Thyroid gland (tissue), 4 donors: ENCODE data around the gene DLL4. TPM values are rescaled to one million over a fixed set of nuclear protein-coding genes. Genes with fewer than 3 reads are reported as not detected.

ENCODE experiments used
- DNase-seq, 2 donors: peaks; one replicate each; pipeline ENCODE4 v3.0.0-alpha.2; 2019
- H3K27ac ChIP-seq, 3 donors: fragments of 200-600 bp; sonication (generic); 1 replicate in 2 of 3; 2 replicates in 1 of 3; pipeline ENCODE4 v1.5.1; 2016 to 2019; ENCODE audit warnings: mild to moderate bottlenecking in 1 of 3, moderate library complexity in 1 of 3
- H3K27me3 ChIP-seq: fragments of 200-600 bp; sonication (generic); one replicate; pipeline ENCODE4 v1.5.1; 2019
- H3K36me3 ChIP-seq, 2 donors: fragments of 200-600 bp; sonication (generic); one replicate each; pipeline ENCODE4 v1.5.1; 2016 to 2019
- H3K4me1 ChIP-seq, 2 donors: fragments of 200-600 bp; sonication (generic); one replicate each; pipeline ENCODE4 v1.5.1; 2017 to 2019
- H3K4me3 ChIP-seq, 3 donors: fragments of 200-600 bp; sonication (generic); replicated peaks in 1 of 3; 1 replicate in 2 of 3; 2 replicates in 1 of 3; pipeline ENCODE4 v1.5.1; 2016; ENCODE audit warnings: mild to moderate bottlenecking in 1 of 3
- H3K9me3 ChIP-seq: fragments of 200-600 bp; sonication (generic); one replicate; pipeline ENCODE4 v1.5.1; 2017
- POLR2A ChIP-seq, 2 donors: fragments of 450-650 bp; IDR thresholded peaks; one replicate each; pipeline ENCODE4 v1.6.1; 2017; ENCODE audit warnings: antibody characterized with exemption in 2 of 2, mild to moderate bottlenecking in 2 of 2, moderate library complexity in 1 of 2
- WGBS, 2 donors: methylation state at CpG; one replicate each; pipeline ENCODE4 v1.1.5; 2017; 5-methylcytosine and 5-hydroxymethylcytosine counted together
- intact Hi-C: fragments of 100-400 bp; cut with DNase I; formaldehyde crosslinking; loops from one replicate; pipeline ENCODE4 v1.15.1; 2023
- total RNA-seq, 4 donors: library from RNA; depleted of rRNA; stranded (reverse); fragments of >200 nt; gene quantifications; one replicate each; pipeline ENCODE4 v1.2.3, GENCODE V29; 2016
- TF ChIP-seq, protein P1 (sequence below), 6 experiments: fragments of 200-600 bp in 3 of 6; fragments of 450-650 bp in 3 of 6; sonication (generic) in 3 of 6; IDR thresholded peaks; one replicate each; pipeline ENCODE4 v1.5.1; 2016 to 2019; ENCODE audit warnings: antibody characterized with exemption in 6 of 6, mild to moderate bottlenecking in 2 of 6, inconsistent platforms in 1 of 6, moderate library complexity in 1 of 6

The DLL4 gene
- total RNA-seq, 4 donors from 2014 or later: 6.8 to 27.1 (median 10.8) TPM

DNA sequence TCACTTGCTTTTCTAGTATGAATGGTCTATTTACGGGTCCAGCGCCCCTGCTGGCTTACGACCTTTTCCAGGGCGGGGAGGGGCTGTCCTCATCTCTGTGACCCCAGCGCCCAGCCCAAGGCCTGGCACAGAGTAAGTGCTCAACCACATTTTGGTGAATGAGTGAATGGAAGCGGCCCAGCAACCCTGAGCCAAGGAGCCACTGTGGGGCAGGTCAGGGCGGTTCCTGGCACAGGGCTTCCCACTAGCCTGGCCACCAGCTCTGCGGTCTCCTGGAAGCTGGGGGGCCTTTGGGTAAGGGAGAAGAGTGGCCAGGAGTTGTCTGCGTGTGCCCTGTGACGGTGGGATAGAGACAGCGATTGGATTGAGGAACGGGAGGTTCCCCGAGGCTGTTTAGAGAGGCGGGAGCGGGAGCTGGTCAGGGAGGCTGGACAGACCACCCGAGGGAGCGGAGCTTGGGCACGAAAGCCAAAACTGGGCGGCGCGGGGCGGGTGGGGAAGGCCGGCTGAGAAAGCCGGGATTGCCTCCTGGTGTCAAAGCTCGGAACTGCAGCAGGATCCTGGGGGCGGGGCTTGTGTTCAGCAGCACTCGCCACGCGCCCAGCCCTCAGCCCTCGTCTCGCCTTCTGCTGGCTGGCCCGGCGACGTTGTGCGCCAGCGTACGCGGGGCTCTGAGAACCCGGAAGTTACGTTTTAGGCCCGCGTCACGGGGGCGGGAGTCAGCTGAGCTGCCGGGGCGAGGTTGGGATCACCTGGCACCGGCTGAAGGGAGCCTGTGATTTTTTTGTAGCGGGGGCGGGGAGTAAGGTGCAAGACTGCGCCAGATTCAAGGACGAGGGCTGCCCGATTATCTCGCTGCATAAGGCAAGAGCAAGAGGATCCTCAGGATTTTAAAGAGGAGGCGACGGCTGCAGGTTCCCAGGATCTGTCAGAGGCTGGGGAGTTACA lies 35.1 kb upstream of the DLL4 start, which contains the start of gene VPS18:
Gene VPS18, plus strand, starts transcription at position 718 of the 948 bp plus-strand sequence. CDS start 319 bp downstream, outside the sequence.
- Histone ChIP-seq H3K36me3 (peaks cover 6 to 9% of the 10 kb centered on the region in 2 donors), H3K4me1 (peaks cover 11 to 15% of the 10 kb centered on the region in 2 donors), H3K4me3 (peak within 1 kb of the TSS; percentile 68 to 96 (median 74)), H3K9me3 (no peaks in the 10 kb centered on the region), H3K27me3 (no peaks in the 10 kb centered on the region), H3K27ac (peak within 1 kb of the TSS; percentile 78 to 89 (median 84))
- TF ChIP-seq, protein P1, sequence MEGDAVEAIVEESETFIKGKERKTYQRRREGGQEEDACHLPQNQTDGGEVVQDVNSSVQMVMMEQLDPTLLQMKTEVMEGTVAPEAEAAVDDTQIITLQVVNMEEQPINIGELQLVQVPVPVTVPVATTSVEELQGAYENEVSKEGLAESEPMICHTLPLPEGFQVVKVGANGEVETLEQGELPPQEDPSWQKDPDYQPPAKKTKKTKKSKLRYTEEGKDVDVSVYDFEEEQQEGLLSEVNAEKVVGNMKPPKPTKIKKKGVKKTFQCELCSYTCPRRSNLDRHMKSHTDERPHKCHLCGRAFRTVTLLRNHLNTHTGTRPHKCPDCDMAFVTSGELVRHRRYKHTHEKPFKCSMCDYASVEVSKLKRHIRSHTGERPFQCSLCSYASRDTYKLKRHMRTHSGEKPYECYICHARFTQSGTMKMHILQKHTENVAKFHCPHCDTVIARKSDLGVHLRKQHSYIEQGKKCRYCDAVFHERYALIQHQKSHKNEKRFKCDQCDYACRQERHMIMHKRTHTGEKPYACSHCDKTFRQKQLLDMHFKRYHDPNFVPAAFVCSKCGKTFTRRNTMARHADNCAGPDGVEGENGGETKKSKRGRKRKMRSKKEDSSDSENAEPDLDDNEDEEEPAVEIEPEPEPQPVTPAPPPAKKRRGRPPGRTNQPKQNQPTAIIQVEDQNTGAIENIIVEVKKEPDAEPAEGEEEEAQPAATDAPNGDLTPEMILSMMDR (IDR thresholded peaks at IDR 0.05): peak; percentile 92 to 99 (median 96)
- peak in 1 of 2 donors; percentile 88 for TF ChIP-seq POLR2A (IDR thresholded peaks at IDR 0.05)
- 3 to 5% methylated on average over 23 to 38 of the region's 55 CpGs for WGBS, 2 donors
- intact Hi-C loops: loop anchor here (2.0 to 10.0 kb wide), 3 partner anchors 37 to 299 kb away; partner anchors contain the start of genes C15orf62, GCHFR and KNL1
- DNase-seq: peak; percentile 99

DNA sequence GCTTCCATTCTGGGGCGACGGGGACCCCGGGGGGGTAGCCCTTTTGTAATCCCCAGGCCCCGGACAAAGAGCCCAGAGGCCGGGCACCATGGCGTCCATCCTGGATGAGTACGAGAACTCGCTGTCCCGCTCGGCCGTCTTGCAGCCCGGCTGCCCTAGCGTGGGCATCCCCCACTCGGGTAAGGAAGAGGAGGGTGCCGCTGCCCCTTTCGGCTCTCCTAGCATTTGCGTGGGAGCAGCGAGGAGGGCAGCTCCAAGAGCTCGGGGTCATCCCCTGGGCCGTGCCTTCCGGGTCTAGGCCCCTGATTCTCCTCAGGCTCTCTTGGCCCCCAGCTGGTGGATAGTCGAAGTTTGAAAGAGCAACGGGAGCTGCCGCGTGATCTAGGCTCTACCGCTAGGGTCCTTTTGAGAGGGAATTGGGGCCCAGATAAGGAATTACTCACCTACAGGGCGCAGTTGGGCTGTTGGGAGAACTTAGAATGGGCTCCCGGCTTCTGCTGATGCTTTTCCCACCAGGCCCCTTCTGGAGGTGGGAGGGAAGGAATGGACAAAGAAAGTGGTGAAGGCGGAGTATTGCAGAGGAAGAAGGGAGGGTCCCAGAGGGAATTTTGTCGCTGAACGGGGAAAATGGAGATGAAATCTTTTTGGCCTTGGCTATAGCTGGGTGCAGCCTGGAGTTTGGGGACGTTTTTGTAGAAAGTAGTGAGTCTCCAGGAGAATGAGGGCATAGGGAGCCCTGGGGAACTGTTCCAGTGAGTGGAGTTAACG lies 34.3 kb upstream of the DLL4 start:
- H3K4me3 ChIP-seq: peak overlapping the region; percentile 68 to 96 (median 74)
- no peaks in the 10 kb centered on the region for H3K27me3 ChIP-seq
- peak; percentile 49 to 58 for DNase-seq
- H3K4me1 ChIP-seq: peaks cover 11 to 15% of the 10 kb centered on the region in 2 donors
- H3K9me3 ChIP-seq: no peaks in the 10 kb centered on the region
- TF ChIP-seq, protein P1 (IDR thresholded peaks at IDR 0.05): peak in 5 of 6 experiments; percentile 22 to 52 (median 39)
- TF ChIP-seq POLR2A (IDR thresholded peaks at IDR 0.05): no peak
- WGBS, 2 donors: 2 to 4% methylated on average over 9 to 24 of the region's 33 CpGs
- intact Hi-C loops: loop anchor here (10.0 kb wide), 2 partner anchors 130 to 300 kb away; partner anchors contain the start of genes C15orf62, GCHFR and KNL1
- peaks cover 15 to 18% of the 10 kb centered on the region in 2 donors for H3K36me3 ChIP-seq
- H3K27ac ChIP-seq: peak overlapping the region; percentile 78 to 89 (median 84)

DNA sequence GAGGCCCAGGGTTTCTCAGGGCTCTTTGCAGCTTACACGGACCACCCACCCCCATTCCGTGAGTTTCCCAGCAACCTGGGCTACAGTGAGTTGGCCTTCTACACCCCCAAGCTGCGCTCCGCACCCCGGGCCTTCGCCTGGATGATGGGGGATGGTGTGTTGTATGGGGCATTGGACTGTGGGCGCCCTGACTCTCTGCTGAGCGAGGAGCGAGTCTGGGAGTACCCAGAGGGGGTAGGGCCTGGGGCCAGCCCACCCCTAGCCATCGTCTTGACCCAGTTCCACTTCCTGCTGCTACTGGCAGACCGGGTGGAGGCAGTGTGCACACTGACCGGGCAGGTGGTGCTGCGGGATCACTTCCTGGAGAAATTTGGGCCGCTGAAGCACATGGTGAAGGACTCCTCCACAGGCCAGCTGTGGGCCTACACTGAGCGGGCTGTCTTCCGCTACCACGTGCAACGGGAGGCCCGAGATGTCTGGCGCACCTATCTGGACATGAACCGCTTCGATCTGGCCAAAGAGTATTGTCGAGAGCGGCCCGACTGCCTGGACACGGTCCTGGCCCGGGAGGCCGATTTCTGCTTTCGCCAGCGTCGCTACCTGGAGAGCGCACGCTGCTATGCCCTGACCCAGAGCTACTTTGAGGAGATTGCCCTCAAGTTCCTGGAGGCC lies 29.5 kb upstream of the DLL4 start:
- Histone ChIP-seq H3K36me3 (peaks cover 40 to 41% of the 10 kb centered on the region in 2 donors), H3K27ac (no peak overlapping the region), H3K9me3 (no peaks in the 10 kb centered on the region), H3K4me3 (no peak overlapping the region), H3K4me1 (peaks cover 13 to 14% of the 10 kb centered on the region in 2 donors), H3K27me3 (no peaks in the 10 kb centered on the region)
- no peak for DNase-seq
- WGBS, 2 donors: 93% methylated on average over 23 to 31 of the region's 33 CpGs
- no peak for TF ChIP-seq POLR2A (IDR thresholded peaks at IDR 0.05)
- TF ChIP-seq, protein P1 (IDR thresholded peaks at IDR 0.05): no peak
- intact Hi-C loops: loop anchor here (10.0 kb wide), 2 partner anchors 135 to 305 kb away; partner anchors contain the start of genes C15orf62, GCHFR and KNL1

DNA sequence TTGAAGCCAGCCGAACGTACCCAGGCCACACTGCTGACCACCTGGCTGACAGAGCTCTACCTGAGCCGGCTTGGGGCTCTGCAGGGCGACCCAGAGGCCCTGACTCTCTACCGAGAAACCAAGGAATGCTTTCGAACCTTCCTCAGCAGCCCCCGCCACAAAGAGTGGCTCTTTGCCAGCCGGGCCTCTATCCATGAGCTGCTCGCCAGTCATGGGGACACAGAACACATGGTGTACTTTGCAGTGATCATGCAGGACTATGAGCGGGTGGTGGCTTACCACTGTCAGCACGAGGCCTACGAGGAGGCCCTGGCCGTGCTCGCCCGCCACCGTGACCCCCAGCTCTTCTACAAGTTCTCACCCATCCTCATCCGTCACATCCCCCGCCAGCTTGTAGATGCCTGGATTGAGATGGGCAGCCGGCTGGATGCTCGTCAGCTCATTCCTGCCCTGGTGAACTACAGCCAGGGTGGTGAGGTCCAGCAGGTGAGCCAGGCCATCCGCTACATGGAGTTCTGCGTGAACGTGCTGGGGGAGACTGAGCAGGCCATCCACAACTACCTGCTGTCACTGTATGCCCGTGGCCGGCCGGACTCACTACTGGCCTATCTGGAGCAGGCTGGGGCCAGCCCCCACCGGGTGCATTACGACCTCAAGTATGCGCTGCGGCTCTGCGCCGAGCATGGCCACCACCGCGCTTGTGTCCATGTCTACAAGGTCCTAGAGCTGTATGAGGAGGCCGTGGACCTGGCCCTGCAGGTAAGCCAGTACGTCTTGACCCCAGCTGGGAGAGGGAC lies 28.7 kb upstream of the DLL4 start:
- peaks cover 10 to 11% of the 10 kb centered on the region in 2 donors for H3K4me1 ChIP-seq
- DNase-seq: no peak

More for the DNA sequence above, 28.7 kb upstream of the DLL4 start:
- peaks cover 40 to 41% of the 10 kb centered on the region in 2 donors for H3K36me3 ChIP-seq
- TF ChIP-seq, protein P1 (IDR thresholded peaks at IDR 0.05): no peak
- TF ChIP-seq POLR2A (IDR thresholded peaks at IDR 0.05): no peak
- intact Hi-C loops: no loop called here
- WGBS, 2 donors: 89 to 96% methylated on average over 26 to 29 of the region's 36 CpGs
- H3K27me3 ChIP-seq: no peaks in the 10 kb centered on the region
- H3K27ac ChIP-seq: no peak overlapping the region
- no peak overlapping the region for H3K4me3 ChIP-seq
- no peaks in the 10 kb centered on the region for H3K9me3 ChIP-seq
